Mesothelial cell of epicardium (in vitro differentiated cells): ENCODE results near the gene CCT2. TPM values are rescaled to one million over a fixed set of nuclear protein-coding genes. Genes with fewer than 3 reads are reported as not detected.

ENCODE experiments used
- DNase-seq, 2 experiments: peaks; one replicate each; pipeline ENCODE4 v3.0.0; 2021; ENCODE audit warnings: low spot score in 2 of 2; ENCODE audit not compliant: unreplicated experiment in 2 of 2
- H3K27ac Mint-ChIP-seq: 2 replicates; pipeline ENCODE4 v1.8.0; 2021; ENCODE audit warnings: mixed read lengths
- H3K27me3 Mint-ChIP-seq: 2 replicates; pipeline ENCODE4 v1.8.0; 2021; ENCODE audit warnings: low read depth, mixed read lengths
- H3K36me3 Mint-ChIP-seq: 2 replicates; pipeline ENCODE4 v1.8.0; 2021; ENCODE audit warnings: mixed read lengths
- H3K4me1 Mint-ChIP-seq: 2 replicates; pipeline ENCODE4 v1.8.0; 2021; ENCODE audit warnings: mixed read lengths
- H3K4me3 Mint-ChIP-seq: 2 replicates; pipeline ENCODE4 v1.8.0; 2021; ENCODE audit warnings: mild to moderate bottlenecking, moderate library complexity, mixed read lengths
- H3K9me3 Mint-ChIP-seq: 2 replicates; pipeline ENCODE4 v1.8.0; 2021; ENCODE audit warnings: mixed read lengths
- CTCF ChIP-seq: fragments of 200-600 bp; sonication (generic); IDR thresholded peaks from one replicate; pipeline ENCODE4 v1.5.0; 2021; ENCODE audit warnings: antibody characterized with exemption; ENCODE audit not compliant: unreplicated experiment
- total RNA-seq: library from RNA; stranded (reverse); gene quantifications from 3 replicates; pipeline ENCODE4 v1.2.1, GENCODE V29; 2021

The CCT2 gene
- total RNA-seq, 1 donor from 2014 or later, result 215 TPM

- no peak for DNase-seq
- no peaks in the 10 kb centered on the region for H3K27me3 Mint-ChIP-seq
- H3K9me3 Mint-ChIP-seq, result no peaks in the 10 kb centered on the region
- no peak overlapping the region for H3K27ac Mint-ChIP-seq
- H3K4me1 Mint-ChIP-seq, result peaks cover 8% of the 10 kb centered on the region
- no peak for TF ChIP-seq CTCF
- H3K4me3 Mint-ChIP-seq, result no peak overlapping the region
- H3K36me3 Mint-ChIP-seq, result peaks cover 38% of the 10 kb centered on the region
Observed at GRCh38 chr12:69589082-69589481, 3.8 kb downstream of the CCT2 start.

DNA sequence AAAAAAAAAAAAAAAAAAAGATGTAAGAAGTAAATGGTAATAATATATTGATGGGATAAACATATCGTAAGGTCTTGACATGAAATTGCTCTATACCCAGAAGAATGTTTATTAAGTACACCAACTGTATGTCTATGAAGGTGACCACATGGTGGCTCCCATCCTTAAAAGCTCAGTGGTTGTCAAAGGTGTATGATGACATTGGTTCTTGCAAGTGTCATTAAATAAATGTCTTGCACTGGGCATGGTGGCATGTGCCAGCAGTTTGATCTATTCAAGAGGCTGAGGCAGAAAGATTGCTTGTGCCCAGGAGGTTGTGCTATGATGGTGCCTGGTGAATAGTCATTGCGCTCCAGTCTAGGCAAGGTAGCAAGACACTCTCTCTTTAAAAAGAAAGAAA is 10.4 kb downstream of the CCT2 start:
- Mint-ChIP-seq H3K9me3 (no peaks in the 10 kb centered on the region), H3K27me3 (no peaks in the 10 kb centered on the region), H3K4me3 (no peak overlapping the region), H3K4me1 (no peaks in the 10 kb centered on the region), H3K27ac (no peak overlapping the region), H3K36me3 (peaks cover 48% of the 10 kb centered on the region)
- no peak for DNase-seq
- TF ChIP-seq CTCF, result no peak

DNA sequence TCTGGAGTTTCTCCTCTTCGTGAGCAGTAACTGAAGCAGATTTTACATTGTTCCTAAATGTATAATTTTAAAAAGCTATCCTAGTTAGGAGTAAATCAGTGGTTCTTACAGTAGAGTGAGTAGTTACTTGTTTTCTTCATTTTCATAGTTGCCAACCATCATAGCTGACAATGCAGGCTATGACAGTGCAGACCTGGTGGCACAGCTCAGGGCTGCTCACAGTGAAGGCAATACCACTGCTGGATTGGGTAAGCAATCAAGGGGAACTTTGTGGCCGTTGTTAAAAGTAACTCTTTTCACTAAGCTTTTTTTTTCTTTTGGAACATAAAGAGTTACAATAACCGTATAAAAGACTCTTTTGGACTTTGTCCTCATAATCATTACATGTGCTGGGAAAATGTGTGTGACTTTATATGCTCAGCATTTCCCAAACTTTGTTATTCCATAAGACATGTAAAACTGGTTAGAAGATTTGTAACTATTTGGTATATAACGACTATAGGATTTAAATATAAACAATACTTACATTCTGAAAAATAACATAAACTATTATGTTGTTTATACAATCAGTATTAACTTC is 13.0 kb downstream of the CCT2 start:
- H3K36me3 Mint-ChIP-seq, result peaks cover 57% of the 10 kb centered on the region
- H3K27ac Mint-ChIP-seq, result no peak overlapping the region
- H3K4me1 Mint-ChIP-seq, result no peaks in the 10 kb centered on the region
- H3K9me3 Mint-ChIP-seq, result no peaks in the 10 kb centered on the region
- H3K4me3 Mint-ChIP-seq, result no peak overlapping the region
- DNase-seq, result no peak
- no peaks in the 10 kb centered on the region for H3K27me3 Mint-ChIP-seq
- no peak for TF ChIP-seq CTCF

DNA sequence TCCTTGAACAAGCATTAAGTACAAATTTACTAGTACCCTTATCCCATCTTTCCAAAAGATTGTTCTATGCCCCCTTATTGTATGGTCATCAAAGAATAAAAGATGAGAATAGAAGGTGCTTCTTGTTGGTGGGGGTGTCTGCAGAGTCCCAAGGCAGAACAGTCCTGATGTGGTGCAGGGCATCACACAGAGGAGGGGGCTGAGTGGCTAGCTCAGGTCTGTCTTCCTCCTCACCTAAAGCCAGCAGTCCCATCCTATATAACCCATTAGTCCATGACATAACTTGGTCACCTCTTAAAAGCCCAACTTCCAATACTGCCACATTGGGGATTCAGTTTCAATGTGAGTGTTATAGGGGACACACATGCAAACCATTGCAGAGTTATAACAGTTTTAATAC is 15.5 kb downstream of the CCT2 start:
- peaks cover 53% of the 10 kb centered on the region for H3K36me3 Mint-ChIP-seq
- H3K4me3 Mint-ChIP-seq, result no peak overlapping the region
- TF ChIP-seq CTCF, result no peak

GRCh38 chr12:69601962-69602685 is 16.9 kb downstream of the CCT2 start:
- DNase-seq, result no peak
- peaks cover 45% of the 10 kb centered on the region for H3K36me3 Mint-ChIP-seq
- H3K9me3 Mint-ChIP-seq, result no peaks in the 10 kb centered on the region
- TF ChIP-seq CTCF, result no peak
- no peak overlapping the region for H3K4me3 Mint-ChIP-seq
- peak overlapping the region; percentile 50 for H3K27ac Mint-ChIP-seq
- H3K4me1 Mint-ChIP-seq, result no peaks in the 10 kb centered on the region
- H3K27me3 Mint-ChIP-seq, result no peaks in the 10 kb centered on the region

More for the DNA sequence above, 15.5 kb downstream of the CCT2 start:
- DNase-seq, result no peak
- no peak overlapping the region for H3K27ac Mint-ChIP-seq
- H3K9me3 Mint-ChIP-seq, result no peaks in the 10 kb centered on the region
- H3K4me1 Mint-ChIP-seq, result no peaks in the 10 kb centered on the region
- H3K27me3 Mint-ChIP-seq, result no peaks in the 10 kb centered on the region
